SU-DHL-6 (cell line): ENCODE measurements around the gene C1orf198.

Experiments used
- EZH2phosphoT487 ChIP-seq: fragments of 200-600 bp; sonication (generic), shearing (Covaris generic); conservative IDR thresholded peaks from 2 replicates; pipeline ENCODE4 v1.6.1; 2018; ENCODE audit warnings: mild to moderate bottlenecking, antibody characterized with exemption, low read length, moderate library complexity, mixed read lengths
- TF ChIP-seq, protein P1 (sequence below): fragments of 200-600 bp; sonication (generic); IDR thresholded peaks from one replicate; pipeline ENCODE4 v1.5.1; 2017; ENCODE audit warnings: antibody characterized with exemption, mild to moderate bottlenecking, low read length, moderate library complexity; ENCODE audit not compliant: insufficient read depth, poor library complexity, severe bottlenecking

DNA sequence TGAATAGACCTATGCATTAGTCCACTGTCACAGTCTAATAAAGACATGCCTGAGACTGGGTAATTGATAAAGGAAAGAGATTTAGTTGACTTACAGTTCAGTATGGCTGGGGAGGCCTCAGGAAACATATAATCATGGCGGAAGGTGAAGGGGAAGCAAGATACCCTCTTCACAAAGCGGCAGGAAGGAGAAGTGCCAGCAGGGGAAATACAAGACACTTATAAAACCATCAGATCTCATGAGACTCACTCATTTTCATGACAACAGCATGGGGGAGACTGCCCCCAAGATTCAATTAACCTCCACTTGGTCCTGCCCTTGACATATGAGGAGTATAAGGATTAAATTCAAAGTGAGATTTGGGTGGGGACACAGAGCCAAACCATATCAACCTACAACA lies 61.8 kb downstream of the C1orf198 start:
- TF ChIP-seq, protein P1, sequence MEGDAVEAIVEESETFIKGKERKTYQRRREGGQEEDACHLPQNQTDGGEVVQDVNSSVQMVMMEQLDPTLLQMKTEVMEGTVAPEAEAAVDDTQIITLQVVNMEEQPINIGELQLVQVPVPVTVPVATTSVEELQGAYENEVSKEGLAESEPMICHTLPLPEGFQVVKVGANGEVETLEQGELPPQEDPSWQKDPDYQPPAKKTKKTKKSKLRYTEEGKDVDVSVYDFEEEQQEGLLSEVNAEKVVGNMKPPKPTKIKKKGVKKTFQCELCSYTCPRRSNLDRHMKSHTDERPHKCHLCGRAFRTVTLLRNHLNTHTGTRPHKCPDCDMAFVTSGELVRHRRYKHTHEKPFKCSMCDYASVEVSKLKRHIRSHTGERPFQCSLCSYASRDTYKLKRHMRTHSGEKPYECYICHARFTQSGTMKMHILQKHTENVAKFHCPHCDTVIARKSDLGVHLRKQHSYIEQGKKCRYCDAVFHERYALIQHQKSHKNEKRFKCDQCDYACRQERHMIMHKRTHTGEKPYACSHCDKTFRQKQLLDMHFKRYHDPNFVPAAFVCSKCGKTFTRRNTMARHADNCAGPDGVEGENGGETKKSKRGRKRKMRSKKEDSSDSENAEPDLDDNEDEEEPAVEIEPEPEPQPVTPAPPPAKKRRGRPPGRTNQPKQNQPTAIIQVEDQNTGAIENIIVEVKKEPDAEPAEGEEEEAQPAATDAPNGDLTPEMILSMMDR: no peak
- no peak for TF ChIP-seq EZH2phosphoT487
